MM.1S (cell line): ENCODE results near the gene CDC45.
"Not testable (repeated sequence)": the region's sequence is repeated elsewhere in the genome, so short reads cannot be mapped to it uniquely, and the experiment has no call there.

Source experiments
- DNase-seq: peaks from one replicate; pipeline ENCODE4 v3.0.0-alpha.2; 2015
- H2AFZ ChIP-seq: fragments of 300-600 bp; sonication (generic); 2 replicates; pipeline ENCODE4 v1.6.0; 2016; ENCODE audit warnings: antibody characterized with exemption, low read length
- H3F3A ChIP-seq: fragments of 300-600 bp; sonication (generic); 2 replicates; pipeline ENCODE4 v1.6.1; 2016; ENCODE audit warnings: mild to moderate bottlenecking, antibody characterized with exemption, low read length, moderate library complexity, mixed read lengths; ENCODE audit not compliant: insufficient read depth
- H3K27ac ChIP-seq: fragments of 300-600 bp; sonication (generic); 2 replicates; pipeline ENCODE4 v1.5.1; 2016; ENCODE audit warnings: mild to moderate bottlenecking, low read length
- H3K27me3 ChIP-seq: fragments of 300-600 bp; sonication (generic); replicated peaks from 2 replicates; pipeline ENCODE4 v1.6.0; 2016; ENCODE audit warnings: low read length; ENCODE audit not compliant: insufficient read depth
- H3K36me3 ChIP-seq: fragments of 300-600 bp; sonication (generic); replicated peaks from 2 replicates; pipeline ENCODE4 v1.6.1; 2016; ENCODE audit warnings: mild to moderate bottlenecking, low read length, mixed read lengths; ENCODE audit not compliant: insufficient read depth
- H3K4me1 ChIP-seq: fragments of 300-600 bp; sonication (generic); 2 replicates; pipeline ENCODE4 v1.6.1; 2016; ENCODE audit warnings: low read length, mixed read lengths
- H3K4me2 ChIP-seq: fragments of 300-600 bp; sonication (generic); 2 replicates; pipeline ENCODE4 v1.6.0; 2016; ENCODE audit warnings: low read depth, low read length
- H3K4me3 ChIP-seq: fragments of 300-600 bp; sonication (generic); 2 replicates; pipeline ENCODE4 v1.5.1; 2016; ENCODE audit warnings: low read length, mixed read lengths
- H3K79me2 ChIP-seq: fragments of 300-600 bp; sonication (generic); 2 replicates; pipeline ENCODE4 v1.6.1; 2016; ENCODE audit warnings: mixed run types, low read length, mixed read lengths
- H3K9ac ChIP-seq: fragments of 300-600 bp; sonication (generic); 2 replicates; pipeline ENCODE4 v1.6.1; 2016; ENCODE audit warnings: low read length, mixed read lengths
- H3K9me2 ChIP-seq: fragments of 300-600 bp; sonication (generic); replicated peaks from 2 replicates; pipeline ENCODE4 v1.6.1; 2016; ENCODE audit warnings: mild to moderate bottlenecking, low read length, mixed read lengths; ENCODE audit not compliant: insufficient read depth
- H3K9me3 ChIP-seq: fragments of 300-600 bp; sonication (generic); replicated peaks from 2 replicates; pipeline ENCODE4 v1.6.1; 2016; ENCODE audit warnings: mild to moderate bottlenecking, low read length, mixed read lengths; ENCODE audit not compliant: insufficient read depth
- H4K20me1 ChIP-seq: fragments of 300-600 bp; sonication (generic); 2 replicates; pipeline ENCODE4 v1.6.1; 2016; ENCODE audit warnings: mild to moderate bottlenecking, low read length, moderate library complexity, mixed read lengths; ENCODE audit not compliant: insufficient read depth
- EZH2 ChIP-seq: fragments of 300-600 bp; sonication (generic); optimal IDR thresholded peaks from 2 replicates; pipeline ENCODE3; 2017; ENCODE audit warnings: low read depth, mild to moderate bottlenecking, antibody characterized with exemption, low read length, mixed read lengths
- EZH2phosphoT487 ChIP-seq: fragments of 300-600 bp; sonication (generic); IDR thresholded peaks from 2 replicates; pipeline ENCODE4 v1.6.1; 2018; ENCODE audit warnings: antibody characterized with exemption, low read length
- TF ChIP-seq, protein P1 (sequence below): fragments of 300-600 bp; sonication (generic); IDR thresholded peaks from 2 replicates; pipeline ENCODE4 v1.5.1; 2016; ENCODE audit warnings: antibody characterized with exemption, low read length, mixed read lengths

Gene CDC45

DNA sequence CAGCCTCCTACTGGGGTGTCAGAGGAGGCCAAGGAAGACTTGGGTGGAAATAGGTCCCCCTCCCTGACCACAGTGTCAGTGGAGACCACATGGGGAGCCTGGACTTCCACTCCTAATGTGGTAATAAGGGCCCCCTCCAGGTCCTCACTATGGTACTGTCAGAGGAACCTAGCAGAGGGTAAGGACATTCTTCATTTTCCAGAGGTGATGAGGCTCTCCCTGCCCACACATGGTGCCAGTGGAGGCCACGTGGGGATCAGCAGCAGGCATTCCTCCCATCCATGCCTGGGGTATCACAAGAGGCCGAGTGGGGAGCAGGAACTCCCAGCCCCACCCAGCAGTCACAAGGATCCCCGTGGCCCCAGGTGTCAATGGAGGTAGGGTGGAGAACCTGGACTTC is 51.0 kb downstream of the CDC45 start:
- no peaks in the 10 kb centered on the region for H3K4me1 ChIP-seq
- TF ChIP-seq EZH2phosphoT487 (no peak), EZH2 (no peak)
- TF ChIP-seq, protein P1, sequence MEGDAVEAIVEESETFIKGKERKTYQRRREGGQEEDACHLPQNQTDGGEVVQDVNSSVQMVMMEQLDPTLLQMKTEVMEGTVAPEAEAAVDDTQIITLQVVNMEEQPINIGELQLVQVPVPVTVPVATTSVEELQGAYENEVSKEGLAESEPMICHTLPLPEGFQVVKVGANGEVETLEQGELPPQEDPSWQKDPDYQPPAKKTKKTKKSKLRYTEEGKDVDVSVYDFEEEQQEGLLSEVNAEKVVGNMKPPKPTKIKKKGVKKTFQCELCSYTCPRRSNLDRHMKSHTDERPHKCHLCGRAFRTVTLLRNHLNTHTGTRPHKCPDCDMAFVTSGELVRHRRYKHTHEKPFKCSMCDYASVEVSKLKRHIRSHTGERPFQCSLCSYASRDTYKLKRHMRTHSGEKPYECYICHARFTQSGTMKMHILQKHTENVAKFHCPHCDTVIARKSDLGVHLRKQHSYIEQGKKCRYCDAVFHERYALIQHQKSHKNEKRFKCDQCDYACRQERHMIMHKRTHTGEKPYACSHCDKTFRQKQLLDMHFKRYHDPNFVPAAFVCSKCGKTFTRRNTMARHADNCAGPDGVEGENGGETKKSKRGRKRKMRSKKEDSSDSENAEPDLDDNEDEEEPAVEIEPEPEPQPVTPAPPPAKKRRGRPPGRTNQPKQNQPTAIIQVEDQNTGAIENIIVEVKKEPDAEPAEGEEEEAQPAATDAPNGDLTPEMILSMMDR: no peak
- no peaks in the 10 kb centered on the region for H3K9me2 ChIP-seq
- H3K9ac ChIP-seq: no peak overlapping the region
- H4K20me1 ChIP-seq: no peaks in the 10 kb centered on the region
- no peak for DNase-seq
- H3K9me3 ChIP-seq: no peaks in the 10 kb centered on the region
- H3K27ac ChIP-seq: no peak overlapping the region
- H3K79me2 ChIP-seq: no peaks in the 10 kb centered on the region
- no peaks in the 10 kb centered on the region for H3K36me3 ChIP-seq
- no peak overlapping the region for H2AFZ ChIP-seq
- H3K4me3 ChIP-seq: no peak overlapping the region
- no peaks in the 10 kb centered on the region for H3K27me3 ChIP-seq
- H3K4me2 ChIP-seq: no peak overlapping the region
- no peaks in the 10 kb centered on the region for H3F3A ChIP-seq

DNA sequence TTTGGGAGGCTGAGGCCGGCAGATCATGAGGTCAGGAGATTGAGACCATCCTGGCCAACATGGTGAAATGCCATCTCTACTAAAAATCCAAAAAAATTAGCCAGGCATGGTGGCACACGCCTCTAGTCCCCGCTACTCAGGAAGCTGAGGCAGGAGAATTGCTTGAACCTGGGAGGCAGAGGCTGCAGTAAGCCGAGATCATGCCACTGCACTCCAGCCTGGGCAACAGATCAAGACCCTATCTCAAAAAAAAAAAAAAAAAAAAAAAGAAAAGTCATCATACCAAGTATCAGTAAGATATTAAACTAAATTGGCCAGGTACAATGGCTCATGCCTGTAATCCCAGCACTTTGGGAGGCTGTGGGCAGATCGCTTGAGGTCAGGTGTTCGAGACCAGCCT is 51.6 kb downstream of the CDC45 start:
- not testable (repeated sequence) for H3K4me2 ChIP-seq, H3F3A ChIP-seq, H3K79me2 ChIP-seq, H3K9ac ChIP-seq, H4K20me1 ChIP-seq, H3K9me2 ChIP-seq, DNase-seq, H3K36me3 ChIP-seq, H3K9me3 ChIP-seq, H3K27me3 ChIP-seq, H3K4me1 ChIP-seq, H2AFZ ChIP-seq, H3K4me3 ChIP-seq, H3K27ac ChIP-seq

DNA sequence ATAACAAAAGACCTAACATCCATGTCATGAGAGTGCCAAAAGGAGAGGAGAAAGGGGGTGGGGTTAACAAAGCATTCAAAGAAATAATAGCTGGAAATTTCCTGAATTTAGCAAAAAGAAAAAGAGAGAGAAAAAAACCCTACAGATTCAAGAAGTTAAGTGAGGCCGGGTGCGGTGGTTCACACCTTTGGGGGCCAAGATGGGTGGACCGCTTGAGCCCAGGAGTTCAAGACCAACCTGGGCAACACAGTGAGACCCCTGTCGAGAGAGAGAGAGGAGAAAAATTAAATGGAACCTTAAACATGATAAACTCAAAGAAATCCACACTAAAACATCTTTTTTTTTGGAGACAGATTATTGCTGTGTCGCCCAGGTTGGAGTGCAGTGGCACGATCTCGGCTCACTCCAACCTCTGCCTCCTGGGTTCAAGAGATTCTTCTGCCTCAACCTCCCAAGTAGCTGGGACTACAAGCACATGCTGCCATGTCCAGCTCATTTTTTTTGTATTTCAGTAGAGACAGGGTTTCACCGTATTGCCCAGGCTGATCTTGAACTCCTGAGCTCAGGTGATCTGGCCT is 53.4 kb downstream of the CDC45 start:
- no peaks in the 10 kb centered on the region for H3K79me2 ChIP-seq
- TF ChIP-seq EZH2phosphoT487: no peak
- TF ChIP-seq, protein P1: no peak
- TF ChIP-seq EZH2: no peak
- no peak overlapping the region for H3K4me2 ChIP-seq
- H3K36me3 ChIP-seq: no peaks in the 10 kb centered on the region
- DNase-seq: no peak
- H3K4me1 ChIP-seq: no peaks in the 10 kb centered on the region
- no peaks in the 10 kb centered on the region for H4K20me1 ChIP-seq
- no peak overlapping the region for H3K4me3 ChIP-seq
- H3K9ac ChIP-seq: no peak overlapping the region
- H3K27me3 ChIP-seq: no peaks in the 10 kb centered on the region
- no peak overlapping the region for H3K27ac ChIP-seq
- H3F3A ChIP-seq: no peaks in the 10 kb centered on the region
- no peaks in the 10 kb centered on the region for H3K9me3 ChIP-seq
- H2AFZ ChIP-seq: no peak overlapping the region
- H3K9me2 ChIP-seq: no peaks in the 10 kb centered on the region

DNA sequence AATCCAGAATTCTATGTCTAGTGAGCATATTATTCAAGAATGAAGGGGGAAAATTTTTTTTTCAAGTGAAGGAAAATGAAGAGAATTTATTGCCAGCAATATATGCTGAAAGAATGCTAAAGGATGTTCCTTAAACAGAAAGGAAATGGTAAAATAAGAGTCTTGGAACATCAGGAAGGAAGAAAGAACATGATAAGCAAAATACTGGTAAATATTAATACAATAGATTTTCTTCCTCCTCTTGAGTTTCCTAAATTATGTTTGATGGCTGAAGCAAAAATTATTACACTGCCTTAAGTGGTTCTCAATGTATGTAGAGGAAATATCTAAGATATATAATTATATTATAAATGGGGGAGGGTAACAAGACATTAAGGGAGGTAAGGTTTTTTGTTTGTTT is 54.1 kb downstream of the CDC45 start:
- no peak overlapping the region for H3K27ac ChIP-seq
- H3K4me3 ChIP-seq: no peak overlapping the region
- H3K27me3 ChIP-seq: no peaks in the 10 kb centered on the region
- H3K4me1 ChIP-seq: no peaks in the 10 kb centered on the region
- no peak for TF ChIP-seq EZH2phosphoT487
- H3K36me3 ChIP-seq: no peaks in the 10 kb centered on the region
- no peaks in the 10 kb centered on the region for H4K20me1 ChIP-seq
- H3K79me2 ChIP-seq: no peaks in the 10 kb centered on the region
- H2AFZ ChIP-seq: no peak overlapping the region
- no peak overlapping the region for H3K9ac ChIP-seq
- no peak overlapping the region for H3K4me2 ChIP-seq
- no peak for DNase-seq
- H3K9me2 ChIP-seq: no peaks in the 10 kb centered on the region
- no peaks in the 10 kb centered on the region for H3F3A ChIP-seq
- no peaks in the 10 kb centered on the region for H3K9me3 ChIP-seq
